GM12864 (cell line): ENCODE data around the gene ZNF385B.

ENCODE experiments used
- DNase-seq: peaks from one replicate; pipeline ENCODE4 v3.0.0-alpha.2; 2011; ENCODE audit warnings: low read depth
- H3K4me3 ChIP-seq: 2 replicates; pipeline ENCODE4 v1.5.1; 2011; ENCODE audit warnings: mild to moderate bottlenecking, low read depth, low read length, control low read depth
- TF ChIP-seq, protein P1 (sequence below): IDR thresholded peaks from 2 replicates; pipeline ENCODE4 v1.5.1; 2011; ENCODE audit warnings: low read depth, mild to moderate bottlenecking, moderate library complexity, low read length, control low read depth, inconsistent platforms; ENCODE audit errors: missing control alignments

ZNF385B gene

DNA sequence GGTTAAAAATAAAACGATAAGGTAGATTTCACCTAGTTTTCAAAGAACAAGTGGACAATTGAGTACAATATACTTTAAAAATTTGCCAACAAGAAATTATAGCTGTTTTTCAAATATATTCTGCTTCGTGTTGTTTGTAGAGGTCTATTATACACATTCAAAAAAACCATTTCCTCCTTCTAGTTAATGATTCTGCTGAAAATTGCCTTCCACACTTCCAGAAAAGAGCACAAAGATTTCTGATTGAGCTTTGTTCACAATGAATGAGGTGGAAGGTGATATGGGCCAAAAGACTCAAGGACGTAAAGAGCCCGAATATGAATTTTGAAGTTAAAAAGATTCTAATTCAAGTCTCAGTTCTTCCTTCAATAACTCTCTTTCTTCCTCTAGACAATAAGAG is 319.8 kb downstream of the ZNF385B start:
- TF ChIP-seq, protein P1, sequence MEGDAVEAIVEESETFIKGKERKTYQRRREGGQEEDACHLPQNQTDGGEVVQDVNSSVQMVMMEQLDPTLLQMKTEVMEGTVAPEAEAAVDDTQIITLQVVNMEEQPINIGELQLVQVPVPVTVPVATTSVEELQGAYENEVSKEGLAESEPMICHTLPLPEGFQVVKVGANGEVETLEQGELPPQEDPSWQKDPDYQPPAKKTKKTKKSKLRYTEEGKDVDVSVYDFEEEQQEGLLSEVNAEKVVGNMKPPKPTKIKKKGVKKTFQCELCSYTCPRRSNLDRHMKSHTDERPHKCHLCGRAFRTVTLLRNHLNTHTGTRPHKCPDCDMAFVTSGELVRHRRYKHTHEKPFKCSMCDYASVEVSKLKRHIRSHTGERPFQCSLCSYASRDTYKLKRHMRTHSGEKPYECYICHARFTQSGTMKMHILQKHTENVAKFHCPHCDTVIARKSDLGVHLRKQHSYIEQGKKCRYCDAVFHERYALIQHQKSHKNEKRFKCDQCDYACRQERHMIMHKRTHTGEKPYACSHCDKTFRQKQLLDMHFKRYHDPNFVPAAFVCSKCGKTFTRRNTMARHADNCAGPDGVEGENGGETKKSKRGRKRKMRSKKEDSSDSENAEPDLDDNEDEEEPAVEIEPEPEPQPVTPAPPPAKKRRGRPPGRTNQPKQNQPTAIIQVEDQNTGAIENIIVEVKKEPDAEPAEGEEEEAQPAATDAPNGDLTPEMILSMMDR: no peak
- no peak for DNase-seq
- no peak overlapping the region for H3K4me3 ChIP-seq

DNA sequence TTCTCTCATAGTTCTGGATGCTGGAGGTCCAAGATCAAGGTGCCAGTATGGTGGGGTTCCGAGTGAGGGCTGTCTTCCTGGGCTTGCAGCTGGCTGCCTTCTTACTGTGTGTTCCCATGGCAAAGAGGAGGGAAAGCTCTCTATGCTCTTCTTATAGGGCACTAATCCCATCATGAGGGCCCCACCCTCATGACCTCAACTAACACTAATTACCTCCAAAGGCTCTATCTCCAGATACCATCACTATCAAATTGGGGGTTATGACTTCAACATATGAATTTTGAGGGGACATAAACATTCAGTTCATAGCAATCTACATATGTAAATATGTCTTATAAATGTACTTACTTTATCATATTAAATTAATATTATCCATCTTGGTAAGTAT is 322.3 kb downstream of the ZNF385B start:
- H3K4me3 ChIP-seq: no peak overlapping the region
- no peak for DNase-seq
- TF ChIP-seq, protein P1: no peak

DNA sequence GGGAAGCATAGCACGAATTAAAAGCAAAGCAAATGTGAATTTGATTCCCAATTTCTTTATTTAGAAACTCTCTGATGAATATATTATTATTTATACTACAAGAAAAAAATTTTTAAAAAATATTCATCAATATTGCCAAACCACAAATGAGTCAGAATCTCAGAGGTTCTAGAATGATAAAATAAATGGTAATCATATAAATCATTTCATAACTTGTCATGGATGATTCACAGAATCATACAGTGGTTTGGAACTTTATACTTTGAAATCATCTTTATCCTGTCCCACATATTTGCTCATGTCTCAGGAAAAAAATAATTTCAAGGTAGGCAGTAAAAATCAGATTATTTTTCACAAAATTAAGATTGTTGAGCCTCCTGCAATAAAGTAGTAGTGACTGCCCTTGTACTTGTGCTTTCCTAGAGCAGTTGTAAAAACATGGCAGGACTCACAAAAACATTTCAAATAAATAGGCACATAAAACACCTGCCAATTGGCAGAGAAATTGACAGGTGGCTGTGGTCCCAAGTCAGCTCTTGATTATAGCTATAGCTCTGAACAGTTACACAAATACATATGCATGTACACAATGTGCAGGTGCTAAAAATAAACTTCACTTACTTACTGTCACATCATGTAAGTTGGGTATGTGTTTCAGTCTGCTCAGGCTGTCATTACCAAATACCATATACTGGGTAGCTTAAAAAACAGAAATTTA is 322.8 kb downstream of the ZNF385B start:
- DNase-seq: no peak
- no peak overlapping the region for H3K4me3 ChIP-seq
- TF ChIP-seq, protein P1: no peak

DNA sequence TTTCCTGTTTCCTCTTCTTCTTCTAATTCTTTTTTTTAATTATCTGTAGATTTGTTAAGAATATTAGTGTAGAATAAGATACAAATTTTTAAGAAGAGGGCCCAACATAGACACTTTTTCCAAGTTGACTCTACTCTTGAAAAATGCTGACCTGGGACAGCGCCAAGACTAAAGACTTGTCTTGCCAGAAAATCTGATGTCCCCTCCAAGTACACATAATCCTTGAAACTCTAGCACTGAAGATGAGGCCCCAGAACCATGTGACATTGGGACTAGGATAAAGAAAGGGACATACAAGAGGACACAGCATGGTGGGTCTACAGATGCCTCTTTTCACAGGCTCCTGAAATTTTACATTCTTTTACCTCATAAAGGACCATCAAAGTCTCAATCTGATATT is 325.2 kb downstream of the ZNF385B start:
- no peak overlapping the region for H3K4me3 ChIP-seq
- TF ChIP-seq, protein P1: no peak
- DNase-seq: no peak

DNA sequence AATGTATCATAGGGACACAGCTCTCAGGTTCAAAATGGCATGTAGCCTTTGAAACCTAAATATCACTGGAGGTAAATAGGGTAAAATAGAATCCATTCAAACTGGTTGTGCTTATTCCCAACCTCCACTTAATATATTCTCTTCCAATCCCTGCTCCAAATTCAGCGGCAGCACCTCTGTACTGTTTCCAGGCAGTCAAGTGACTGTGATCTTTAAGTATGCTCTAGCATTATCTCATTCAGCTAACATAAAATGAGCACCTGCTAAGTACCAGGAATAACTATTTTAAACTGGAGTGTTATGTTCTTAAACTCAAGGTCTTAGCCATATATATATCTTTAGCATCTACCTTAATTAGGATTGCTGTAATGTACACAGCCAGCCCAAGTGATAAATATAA is 327.5 kb downstream of the ZNF385B start:
- TF ChIP-seq, protein P1: no peak
- H3K4me3 ChIP-seq: no peak overlapping the region
- DNase-seq: no peak

DNA sequence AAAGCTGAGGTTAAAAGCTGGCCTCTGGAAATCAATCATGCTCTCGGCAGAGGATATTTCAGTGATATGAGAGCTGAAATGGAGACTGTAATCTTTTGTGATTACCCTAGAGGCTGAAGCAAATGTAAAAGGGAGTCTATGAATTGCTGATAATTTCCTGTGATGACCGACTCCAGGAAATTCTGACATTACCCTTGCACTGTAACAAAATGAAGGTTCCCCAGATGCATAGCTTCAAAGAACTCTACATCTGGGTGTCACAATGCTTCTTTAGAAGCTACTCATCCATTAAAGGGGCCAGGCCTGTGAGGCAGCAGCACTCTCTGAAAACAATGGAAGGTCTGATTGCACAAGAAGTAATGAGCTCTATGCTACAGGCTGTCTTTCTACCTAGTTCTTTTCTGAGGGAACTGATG is 328.5 kb downstream of the ZNF385B start:
- TF ChIP-seq, protein P1: no peak
- no peak overlapping the region for H3K4me3 ChIP-seq
- DNase-seq: no peak

DNA sequence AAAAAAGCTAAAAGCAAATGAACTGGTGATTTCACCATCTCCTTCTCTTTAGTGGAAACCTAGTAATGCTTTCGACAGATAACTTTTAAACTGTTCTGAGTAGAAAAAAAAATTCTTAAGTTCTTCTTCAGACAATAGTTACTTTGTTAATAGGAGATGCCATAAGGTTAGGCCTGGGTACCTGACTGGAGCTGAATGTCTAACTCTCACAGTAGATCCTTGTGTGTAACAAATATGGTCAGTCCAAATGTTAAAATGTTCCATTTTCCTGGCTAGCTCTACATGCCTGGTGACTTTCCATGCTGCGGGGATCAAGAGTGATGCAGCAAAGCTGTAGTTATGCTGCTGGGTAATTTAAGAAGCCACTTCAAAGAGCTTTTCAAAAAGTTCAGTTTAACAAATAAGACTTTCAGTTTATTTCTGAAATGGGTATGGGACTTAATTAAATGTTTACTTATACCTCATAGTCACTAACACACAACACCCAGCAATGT is 332.8 kb downstream of the ZNF385B start:
- DNase-seq: no peak
- TF ChIP-seq, protein P1: no peak
- H3K4me3 ChIP-seq: no peak overlapping the region
